ENCODE measurements around the gene TMEM151A.
"Not testable (repeated sequence)": the region's sequence is repeated elsewhere in the genome, so short reads cannot be mapped to it uniquely, and the experiment has no call there.

The TMEM151A gene

DNA sequence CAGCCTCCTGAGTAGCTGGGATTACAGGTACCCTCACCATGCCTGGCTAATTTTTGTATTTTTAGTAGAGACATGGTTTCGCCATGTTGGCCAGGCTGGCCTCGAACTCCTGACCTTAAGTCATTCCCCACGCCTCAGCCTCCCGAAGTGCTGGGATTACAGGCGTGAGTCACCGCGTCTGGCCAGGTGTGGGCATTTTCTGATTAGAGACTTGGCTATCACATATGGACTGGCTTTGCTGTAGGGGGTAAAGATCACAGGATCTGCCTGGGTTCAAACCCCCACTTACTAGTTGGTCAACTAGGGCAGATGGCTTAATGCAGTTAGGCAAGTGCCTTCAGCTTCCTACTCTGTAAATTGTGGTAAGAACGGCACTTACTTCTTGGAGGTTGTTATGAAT lies 18.6 kb downstream of the TMEM151A start:
- DNase-seq (ENCODE audit: low read depth), result no peak

DNA sequence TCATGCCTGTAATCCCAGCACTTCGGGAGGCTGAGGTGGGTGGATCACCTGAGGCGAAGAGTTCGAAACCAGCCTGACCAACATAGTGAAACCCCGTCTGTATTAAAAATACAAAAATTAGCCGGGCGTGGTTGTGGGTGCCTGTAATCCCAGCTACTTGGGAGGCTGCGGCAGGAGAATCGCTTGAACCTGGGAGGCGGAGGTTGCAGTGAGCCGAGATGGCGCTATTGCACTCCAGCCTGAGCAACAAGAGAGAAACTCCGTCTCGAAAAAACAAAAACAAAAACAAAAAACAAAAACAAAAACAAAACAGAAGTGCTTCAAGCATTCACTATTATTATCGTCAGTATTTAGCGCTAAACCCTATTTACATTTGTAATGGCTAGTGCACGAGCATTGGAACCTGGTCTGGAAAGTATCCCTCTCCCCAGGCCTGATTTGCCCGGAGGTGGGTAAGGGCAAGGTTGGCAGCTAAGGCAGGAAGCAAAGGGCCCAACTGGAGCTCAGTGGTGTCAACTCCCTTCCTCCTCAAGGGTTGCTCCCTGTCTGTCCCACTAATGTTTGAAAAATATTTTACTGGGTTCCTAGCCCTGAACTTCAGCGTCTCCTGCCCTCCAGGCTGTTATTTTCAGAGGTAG lies 19.2 kb downstream of the TMEM151A start:
- DNase-seq (ENCODE audit: low read depth), result not testable (repeated sequence)

DNA sequence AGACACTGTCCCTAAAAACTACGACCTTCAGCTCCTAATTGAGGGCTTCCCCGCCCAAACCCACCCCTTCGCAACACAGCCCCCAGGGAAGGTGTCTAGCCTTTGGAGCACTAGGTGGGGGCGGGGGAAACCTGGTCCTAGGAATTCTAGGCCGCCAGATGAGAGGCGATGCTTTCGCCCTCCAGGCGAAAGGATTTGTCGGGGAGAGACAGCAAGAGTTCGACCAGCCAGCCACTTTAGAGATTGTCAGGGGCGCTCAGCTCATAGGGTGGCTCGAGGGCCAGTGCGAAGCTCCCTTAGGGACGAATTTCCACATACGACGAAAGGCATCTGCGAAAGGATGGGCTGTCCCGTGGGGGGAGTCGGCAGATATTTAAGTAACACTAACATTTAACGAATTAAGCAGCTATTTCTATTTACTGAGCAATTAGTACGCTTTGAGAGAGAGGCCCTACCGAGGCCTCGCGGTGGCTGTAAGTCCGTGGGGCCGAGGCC lies 19.8 kb downstream of the TMEM151A start:
- no peak for DNase-seq (ENCODE audit: low read depth)

DNA sequence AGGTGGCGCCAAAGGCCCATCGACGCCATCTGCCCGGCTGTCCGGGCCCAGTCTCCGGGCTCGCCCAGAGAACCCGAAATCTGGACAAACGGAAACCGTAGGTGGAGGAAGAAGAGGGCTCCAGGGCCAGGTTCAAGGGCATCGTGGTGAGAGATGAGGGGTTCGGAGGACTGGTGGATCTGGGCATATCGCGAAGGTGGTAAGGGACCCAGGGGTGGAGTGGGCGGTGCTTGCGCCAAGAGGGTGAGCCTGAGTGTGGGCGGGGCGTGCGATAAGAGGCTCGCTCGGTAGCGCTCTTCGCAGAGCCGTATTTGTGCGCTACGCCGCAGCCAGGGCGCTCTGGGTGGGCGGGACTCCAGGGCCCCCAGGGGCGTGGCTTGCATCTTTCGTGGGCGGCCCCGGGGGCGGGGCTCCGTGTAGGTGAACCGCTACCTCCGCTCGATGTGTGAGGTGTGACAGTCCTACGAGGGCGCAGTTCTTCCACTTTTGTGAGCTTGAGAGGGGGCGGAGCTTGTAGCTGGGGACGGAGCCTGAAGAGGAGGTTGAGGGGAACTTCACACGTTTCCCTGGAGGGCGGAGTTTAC lies 20.4 kb downstream of the TMEM151A start:
- DNase-seq (ENCODE audit: low read depth), result peak; percentile 85

DNA sequence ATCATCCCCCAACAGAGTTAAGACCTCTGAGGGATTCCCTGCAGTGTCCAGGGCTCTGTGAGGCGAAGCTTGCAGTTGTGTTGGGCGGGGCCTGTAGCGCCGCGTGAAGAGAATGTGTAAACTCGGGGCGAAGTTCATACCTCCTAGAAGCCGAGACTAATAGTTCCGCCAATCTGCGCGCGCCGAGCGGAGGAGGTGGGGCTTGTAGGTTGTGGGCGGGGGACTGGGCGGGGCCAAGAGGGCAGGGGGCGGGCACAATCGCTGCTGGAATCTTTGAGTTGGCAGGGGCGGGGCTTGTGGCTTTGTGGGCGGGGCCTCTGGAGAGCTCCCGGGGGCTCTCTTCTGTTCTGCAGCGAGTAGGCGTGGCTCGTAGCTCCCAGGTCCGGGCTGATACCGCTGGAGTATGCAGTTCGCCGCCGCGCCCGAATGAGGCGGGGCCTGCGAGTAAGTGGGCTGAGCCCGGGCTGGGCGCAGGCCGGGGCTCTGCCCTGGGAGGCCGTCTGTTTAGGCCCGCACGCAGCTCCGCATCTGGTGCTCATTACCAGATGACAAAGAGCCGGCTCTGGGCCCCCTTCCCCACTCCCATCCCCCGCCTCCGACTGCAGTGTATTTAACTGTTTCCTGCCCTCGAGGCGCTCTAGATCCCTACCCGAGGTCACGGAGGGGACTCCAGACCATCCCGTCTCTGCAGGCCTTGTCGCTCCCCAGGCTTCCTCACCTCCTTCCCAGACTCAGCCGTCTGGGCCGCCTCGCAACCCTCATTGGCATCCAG lies 21.0 kb downstream of the TMEM151A start:
- DNase-seq (ENCODE audit: low read depth), result peak; percentile 98

DNA sequence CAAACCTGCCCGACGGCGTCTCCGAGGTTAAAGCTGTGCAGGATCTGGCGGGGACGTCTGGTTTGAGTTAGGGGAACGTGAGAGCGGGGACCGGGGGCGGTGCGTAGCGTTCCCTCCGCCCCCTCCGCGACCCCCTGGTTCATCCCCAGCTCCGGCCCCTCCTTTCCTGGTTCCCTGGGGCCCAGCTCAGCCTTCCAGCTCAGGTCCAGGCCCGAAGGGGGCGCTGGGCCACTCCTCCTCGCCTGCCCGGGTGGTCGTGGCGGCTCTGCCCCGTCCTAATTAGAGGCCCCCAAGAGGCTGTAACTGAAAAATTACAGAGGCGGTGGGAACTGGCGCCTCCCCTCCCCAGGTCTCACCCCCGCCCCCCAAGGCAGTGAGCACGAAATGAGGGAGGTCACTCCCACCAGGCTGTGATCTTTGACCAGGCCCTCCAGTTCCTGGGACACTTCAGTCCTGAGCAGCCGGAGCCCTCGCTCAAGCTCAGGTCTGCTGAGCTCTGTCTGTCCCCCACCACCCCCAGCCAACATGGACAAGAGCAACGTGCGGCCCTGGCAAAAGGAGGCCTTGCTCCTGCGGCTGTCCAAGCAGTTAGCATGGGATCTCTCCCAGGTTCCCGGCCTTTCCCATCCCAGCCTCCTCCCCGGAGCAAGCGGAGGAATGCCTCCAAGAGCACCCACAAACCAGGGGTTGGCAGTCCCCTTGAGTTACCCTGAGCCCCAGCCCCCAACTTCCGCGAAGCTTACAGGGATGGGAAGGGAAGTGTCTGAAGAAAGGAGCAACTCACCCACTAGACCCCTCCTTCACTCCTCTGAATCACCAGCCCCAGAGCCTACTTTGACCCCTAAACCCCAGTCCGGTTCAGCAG lies 21.9 kb downstream of the TMEM151A start:
- no peak for DNase-seq (ENCODE audit: low read depth)

DNA sequence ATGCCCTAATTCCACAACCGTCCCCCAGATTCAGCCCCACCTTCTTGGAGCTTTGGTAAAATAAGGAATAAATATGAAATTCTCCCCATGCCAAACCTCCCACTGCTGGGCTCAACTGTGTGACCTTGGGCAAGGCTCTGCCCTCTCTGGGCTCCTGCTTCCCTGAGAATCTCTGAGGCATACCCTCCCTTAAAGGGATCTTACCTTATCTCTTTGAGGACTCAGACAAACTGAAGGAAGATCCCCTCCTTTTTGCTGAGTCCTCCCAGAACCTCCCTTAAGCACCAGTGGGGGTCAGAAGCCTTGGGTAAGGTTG lies 22.4 kb downstream of the TMEM151A start:
- no peak for DNase-seq (ENCODE audit: low read depth)

DNA sequence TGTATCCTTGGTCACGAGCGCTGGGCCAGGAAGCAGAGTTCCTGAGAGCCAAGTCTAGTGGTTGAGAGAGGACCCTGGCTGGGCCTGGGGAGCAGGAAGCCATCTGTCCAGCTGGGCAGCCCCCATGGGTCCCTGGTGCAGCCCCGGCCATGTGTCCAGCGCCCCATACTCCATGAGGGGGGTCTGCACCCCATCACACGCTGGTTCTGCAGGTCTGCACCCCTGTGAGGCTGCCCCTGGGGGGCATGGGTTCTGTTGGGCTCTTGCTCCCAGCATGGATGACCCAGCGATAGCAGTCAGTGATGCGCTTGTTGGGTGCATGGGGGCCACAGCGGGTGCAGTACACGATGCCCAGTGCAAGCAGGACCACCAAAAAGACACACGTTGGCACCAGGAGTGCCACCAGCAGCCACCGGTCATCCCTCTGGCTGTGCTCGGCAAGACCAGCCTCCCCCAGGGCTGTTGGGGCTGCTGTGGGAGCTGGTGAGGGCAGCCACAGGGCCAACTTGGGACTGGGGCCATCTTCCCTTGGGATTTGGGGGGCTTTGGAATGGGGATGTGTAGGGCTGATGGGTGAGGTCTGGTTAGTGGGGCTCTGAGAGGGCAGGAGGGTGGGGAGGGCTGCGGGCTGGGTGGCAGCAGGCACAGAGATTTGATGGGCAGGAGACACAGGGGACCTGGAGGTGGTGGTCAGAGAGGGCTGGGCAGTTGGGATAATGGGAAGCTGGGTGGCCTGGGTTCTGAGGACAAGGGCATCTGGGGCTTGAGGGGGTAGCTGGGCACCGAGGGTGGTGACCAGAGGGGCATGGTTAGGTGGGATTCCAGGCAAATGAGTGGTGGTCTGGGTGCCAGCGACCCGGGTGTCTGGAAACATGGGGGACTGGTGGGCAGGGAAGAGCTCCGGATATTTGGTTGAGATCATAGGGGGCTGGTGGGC lies 23.1 kb downstream of the TMEM151A start:
- DNase-seq (ENCODE audit: low read depth), result no peak

DNA sequence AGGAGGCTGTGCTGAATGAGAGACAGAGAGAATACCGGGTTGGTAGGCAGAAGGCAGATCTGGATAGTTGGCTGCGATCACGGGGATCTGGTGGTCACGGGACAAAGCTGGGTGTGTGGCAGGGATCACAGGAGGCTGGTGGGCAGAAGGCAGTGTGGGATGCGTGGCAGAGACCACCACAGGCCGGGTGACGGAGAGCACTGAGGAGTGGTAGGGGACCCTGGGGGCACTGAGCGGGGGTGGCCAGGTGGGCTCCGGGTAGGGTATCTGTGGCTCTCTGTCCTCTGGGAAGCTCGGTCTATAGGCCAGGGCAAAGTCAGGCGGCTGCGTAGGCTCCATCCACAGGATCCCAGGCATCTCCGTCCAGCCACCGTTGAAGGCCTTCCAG lies 23.8 kb downstream of the TMEM151A start:
- DNase-seq (ENCODE audit: low read depth), result no peak

DNA sequence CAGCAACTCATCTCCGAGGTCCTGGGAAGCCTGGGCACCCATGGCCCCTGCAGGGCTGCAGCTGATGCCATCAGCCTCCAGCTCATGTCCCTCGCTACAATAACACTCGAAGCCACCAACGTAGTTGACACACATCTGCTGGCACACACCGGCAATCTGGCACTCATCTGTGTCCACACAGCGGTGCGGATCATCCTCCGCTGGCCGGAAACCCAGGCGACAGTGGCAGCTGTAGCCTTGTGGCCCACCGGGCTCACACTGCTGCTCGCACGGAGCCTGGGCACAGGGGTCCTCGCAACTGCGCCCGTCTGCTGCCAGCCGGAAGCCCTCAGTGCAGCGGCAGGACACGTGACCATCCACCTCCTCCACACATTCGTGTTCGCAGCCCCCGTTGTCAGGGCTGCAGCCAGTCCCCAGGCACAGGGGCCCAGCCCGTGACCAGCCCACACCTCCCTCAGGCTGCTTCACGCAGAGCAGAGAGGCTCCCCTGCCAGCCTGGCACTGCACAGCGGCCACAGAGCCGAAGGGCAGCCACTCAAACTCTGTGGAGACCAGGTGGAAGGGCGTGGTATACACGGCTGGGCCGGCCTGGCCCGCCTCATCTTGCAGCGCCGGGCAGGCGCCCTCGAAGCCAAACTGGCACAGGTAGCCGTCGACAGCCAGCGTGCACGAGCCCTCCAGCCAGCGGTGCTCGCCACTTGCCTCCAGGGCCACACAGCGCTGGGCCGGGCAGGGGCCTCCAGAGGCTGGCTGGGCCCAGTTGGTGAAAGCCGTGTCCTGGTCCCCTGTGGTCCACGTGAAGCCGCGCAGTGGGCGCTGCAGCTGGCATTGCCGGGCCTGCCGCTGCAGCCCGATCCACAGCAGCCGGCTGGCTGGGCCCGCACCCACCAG lies 24.5 kb downstream of the TMEM151A start:
- no peak for DNase-seq (ENCODE audit: low read depth)

DNA sequence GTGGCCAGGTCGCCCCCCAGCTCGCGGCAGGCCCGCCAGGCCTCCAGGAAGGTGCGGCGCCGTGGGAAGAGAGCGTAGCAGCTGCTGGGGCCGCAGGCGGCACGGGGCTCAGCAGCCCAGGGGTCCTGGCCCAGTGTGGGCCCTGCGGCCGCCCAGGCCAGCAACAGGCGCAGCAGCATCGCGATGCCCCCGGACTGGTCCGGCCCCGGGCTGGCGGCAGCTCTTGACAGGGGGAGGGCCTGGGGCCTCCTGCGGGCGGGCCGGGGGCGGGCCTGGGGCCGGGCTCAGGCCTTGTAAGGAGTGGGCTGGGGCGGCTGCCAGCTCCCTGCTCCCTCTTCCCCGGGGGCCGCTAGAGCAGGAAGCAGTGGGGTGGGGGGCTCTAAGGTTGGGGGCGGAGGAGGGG lies 25.2 kb downstream of the TMEM151A start, which contains the start of gene CD248:
Gene CD248 (minus strand): TSS at position 196 of the 403 bp plus-strand sequence. CDS start 17 bp downstream, at position 179.
- DNase-seq (ENCODE audit: low read depth), result no peak

DNA sequence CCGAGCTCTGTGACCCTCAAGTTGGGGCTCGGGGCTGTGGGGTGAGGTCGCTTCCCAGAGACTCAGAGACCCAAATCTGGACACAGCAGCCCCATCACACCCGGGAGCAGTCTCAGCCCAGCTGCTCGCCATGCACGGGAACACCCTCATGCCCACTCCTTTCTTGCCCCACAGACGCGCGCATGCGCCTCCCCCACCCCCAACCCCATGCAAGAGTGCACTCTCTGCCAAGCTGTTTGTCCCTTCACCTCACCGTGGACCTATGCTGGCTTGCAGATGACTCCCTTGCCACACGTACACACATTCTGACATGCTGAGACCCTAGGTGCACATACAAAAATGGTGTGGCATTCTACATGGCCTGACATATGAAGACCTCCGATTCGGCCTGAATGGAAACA lies 25.6 kb downstream of the TMEM151A start:
- DNase-seq (ENCODE audit: low read depth), result no peak

DNA sequence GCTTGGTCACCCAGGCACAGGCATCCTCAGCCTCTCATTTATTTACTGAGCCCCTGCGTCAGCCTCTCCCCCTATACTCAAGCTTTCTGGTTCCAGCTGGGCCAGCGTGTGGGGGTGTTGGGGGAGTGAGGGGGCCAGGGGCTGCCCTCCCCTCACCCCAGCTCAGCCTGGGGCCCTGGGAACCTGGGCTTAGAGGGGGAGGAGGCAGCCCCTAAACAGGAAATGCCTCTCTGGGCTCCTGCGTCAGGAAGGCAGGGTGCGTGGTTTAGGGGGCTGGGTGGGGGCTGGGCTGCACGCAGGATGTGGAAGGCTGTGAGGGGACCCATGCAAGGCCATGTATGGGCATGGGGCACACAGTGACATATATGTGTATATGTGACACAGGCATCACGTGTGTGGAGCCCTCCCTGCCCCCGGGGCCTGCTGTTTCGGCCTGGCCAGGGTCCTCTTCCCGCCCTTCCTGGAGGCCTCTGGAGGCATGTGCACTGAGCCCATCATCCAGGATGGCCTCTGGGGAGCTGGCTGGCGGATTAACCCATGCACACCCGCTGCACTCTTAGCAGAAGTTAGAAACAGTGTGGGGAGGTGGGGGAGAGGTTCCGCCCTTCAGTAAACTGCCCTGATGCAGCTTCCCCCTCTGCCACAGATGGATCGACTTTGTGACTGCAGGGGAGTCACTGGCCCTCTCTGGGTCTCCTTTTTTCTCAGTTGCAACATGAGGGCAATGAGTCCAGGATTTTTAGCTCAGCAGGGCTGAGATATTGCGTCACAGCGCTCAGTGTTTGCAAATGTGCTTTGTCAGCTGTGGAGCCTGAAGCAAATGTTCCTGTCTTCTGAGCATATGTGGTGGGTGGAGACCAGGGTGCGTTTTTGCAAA lies 26.3 kb downstream of the TMEM151A start:
- DNase-seq (ENCODE audit: low read depth), result no peak

DNA sequence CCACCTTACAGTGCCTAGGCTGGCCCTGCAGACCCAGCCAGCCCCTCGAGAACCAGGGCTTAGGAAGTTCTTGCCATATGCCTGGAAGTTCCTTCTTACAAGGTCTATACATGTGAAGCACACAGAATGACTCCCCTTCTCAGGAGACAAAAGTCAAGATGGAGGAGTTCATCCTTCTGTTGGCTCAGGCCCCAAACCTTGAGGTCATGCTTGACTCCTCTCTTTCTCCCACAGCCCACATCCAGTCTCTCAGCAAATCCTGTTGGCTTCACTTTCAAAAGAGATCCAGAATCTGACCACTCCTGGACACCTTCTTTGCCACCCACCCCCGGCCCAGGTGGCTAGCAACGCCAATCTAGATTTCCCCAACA lies 26.9 kb downstream of the TMEM151A start:
- DNase-seq (ENCODE audit: low read depth), result no peak

DNA sequence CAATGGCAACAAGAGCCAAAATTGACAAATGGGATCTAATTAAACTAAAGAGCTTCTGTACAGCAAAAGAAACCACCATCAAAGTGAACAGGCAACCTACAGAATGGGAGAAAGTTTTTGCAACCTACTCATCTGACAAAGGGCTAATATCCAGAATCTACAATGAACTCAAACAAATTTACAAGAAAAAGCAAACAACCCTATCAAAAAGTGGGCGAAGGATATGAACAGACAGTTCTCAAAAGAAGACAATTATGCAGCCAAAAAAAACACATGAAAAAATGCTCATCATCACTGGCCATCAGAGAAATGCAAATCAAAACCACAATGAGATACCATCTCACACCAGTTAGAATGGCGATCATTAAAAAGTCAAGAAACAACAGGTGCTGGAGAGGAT lies 28.6 kb downstream of the TMEM151A start:
- DNase-seq (ENCODE audit: low read depth), result not testable (repeated sequence)

DNA sequence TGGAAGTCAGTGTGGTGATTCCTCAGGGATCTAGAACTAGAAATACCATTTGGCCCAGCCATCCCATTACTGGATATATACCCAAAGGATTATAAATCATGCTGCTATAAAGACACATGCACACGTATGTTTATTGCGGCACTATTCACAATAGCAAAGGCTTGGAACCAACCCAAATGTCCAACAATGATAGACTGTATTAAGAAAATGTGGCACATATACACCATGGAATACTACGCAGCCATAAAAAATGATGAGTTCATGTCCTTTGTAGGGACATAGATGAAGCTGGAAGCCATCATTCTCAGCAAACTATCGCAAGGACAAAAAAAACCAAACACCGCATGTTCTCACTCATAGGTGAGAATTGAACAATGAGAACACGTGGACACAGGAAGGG lies 29.1 kb downstream of the TMEM151A start:
- DNase-seq (ENCODE audit: low read depth), result not testable (repeated sequence)

DNA sequence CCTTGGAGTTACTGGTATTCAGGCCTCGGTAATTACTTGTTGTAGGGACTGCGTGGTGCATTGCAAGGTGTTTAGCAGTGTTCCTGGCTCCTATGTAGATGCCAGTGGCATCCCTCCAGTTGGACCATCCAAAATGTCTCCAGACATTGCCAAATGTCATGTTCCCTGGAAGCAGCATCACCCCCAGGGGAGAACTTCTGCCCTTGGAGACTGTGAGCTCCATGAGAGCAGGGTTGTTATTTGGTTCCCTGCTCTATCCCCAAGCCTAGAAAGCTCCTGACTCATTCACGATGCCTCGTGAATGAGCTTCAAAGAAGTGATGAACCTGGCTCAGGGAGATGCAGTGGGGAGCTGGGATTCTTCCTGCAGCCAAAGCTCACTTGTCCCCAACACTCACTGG lies 29.9 kb downstream of the TMEM151A start:
- no peak for DNase-seq (ENCODE audit: low read depth)

DNA sequence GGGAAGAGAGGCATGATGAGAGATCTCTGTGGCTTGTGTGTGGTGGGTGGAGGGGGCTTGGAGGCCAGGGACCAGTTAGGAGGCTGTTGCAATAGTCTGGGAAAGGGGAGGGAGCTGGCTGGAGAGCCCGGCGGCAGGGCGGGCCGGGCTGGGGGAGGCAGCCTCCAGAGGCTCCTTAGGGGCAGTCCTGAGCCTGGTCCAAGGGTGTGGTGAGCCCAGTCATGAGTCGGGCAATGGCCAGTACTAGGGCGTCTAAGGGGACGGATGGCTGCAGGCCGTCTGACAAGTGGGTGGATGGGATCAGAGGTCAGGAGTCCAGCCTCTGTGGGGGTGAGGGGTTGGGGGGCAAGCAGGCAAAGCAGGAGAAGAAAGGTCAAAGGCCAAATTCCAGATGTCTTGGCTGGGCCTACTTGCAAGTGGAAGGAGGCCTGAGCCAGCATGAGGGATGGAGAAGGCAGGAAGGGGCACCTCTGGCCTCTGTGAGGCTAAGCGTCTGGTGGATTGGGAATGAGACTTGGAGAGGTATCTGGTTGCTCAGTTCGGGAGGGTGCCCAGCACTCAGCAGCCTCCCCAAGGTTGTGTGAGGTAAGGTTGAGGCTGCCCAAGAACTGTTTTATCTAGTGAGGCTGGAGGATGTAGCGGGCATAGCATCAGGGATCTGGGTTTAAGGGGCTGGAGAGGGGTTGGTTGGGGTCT lies 31.2 kb downstream of the TMEM151A start:
- DNase-seq (ENCODE audit: low read depth), result no peak

DNA sequence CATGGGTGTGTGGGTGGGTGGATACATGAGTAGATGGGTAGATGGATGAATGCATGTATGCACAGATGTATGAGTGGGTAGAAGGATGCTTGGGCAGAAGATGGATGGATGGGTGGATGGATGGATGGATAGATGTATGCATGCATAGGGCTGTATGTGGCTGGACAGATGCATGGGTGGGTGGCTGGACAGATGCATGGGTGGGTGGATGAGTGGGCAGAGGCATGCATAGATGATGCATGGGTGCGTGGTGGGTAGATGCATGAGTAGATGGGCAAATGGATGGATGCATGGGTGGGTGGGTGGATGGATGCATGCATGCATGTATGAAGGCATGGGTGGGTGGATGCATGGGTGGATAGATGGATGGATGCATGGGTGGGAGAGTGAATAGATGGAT lies 32.0 kb downstream of the TMEM151A start:
- DNase-seq (ENCODE audit: low read depth), result no peak

Data from CMK (cell line).